HepG2 (cell line): ENCODE results near the gene SNX21. TPM values are rescaled to one million over a fixed set of nuclear protein-coding genes. Genes with fewer than 3 reads are reported as not detected.

Experiments
- CSRNP2 ChIP-seq: sonication (generic); formaldehyde crosslinking; conservative IDR thresholded peaks from 2 replicates; pipeline ENCODE4 v1.8.0; 2022; ENCODE audit warnings: low read depth, missing genetic modification reagents
- EP300 ChIP-seq, 3 experiments: sonication (generic) in 1 of 3; formaldehyde crosslinking in 1 of 3; IDR thresholded peaks; 2 replicates each; pipeline versions ENCODE4 v1.5.1 to v1.6.1; 2011 to 2020; ENCODE audit warnings: low read depth in 2 of 3, low read length in 2 of 3, borderline replicate concordance in 1 of 3, improper control_type of control experiment in 1 of 3, mild to moderate bottlenecking in 1 of 3, missing genetic modification reagents in 1 of 3, moderate library complexity in 1 of 3
- MLLT10 ChIP-seq: sonication (generic); formaldehyde crosslinking; IDR thresholded peaks from 2 replicates; pipeline ENCODE4 v1.4.0; 2020; ENCODE audit warnings: missing genetic modification reagents
- MXD4 ChIP-seq: IDR thresholded peaks from 2 replicates; pipeline ENCODE4 v1.6.1; 2016; ENCODE audit warnings: mild to moderate bottlenecking, missing biosample characterization, missing genetic modification reagents
- NCOA5 ChIP-seq: sonication (generic); formaldehyde crosslinking; IDR thresholded peaks from 2 replicates; pipeline ENCODE4 v1.4.0; 2020; ENCODE audit warnings: missing genetic modification reagents
- NFE2L2 ChIP-seq: fragments of 150-350 bp; IDR thresholded peaks from 2 replicates; pipeline ENCODE4 v1.6.1; 2014; ENCODE audit warnings: low read length
- SIN3A ChIP-seq: IDR thresholded peaks from 2 replicates; pipeline ENCODE4 v1.6.1; 2011; ENCODE audit warnings: low read depth, mild to moderate bottlenecking, control low read depth, low read length, borderline replicate concordance
- ZBTB46 ChIP-seq: sonication (generic); formaldehyde crosslinking; IDR thresholded peaks from 2 replicates; pipeline ENCODE4 v1.4.0; 2020; ENCODE audit warnings: mild to moderate bottlenecking, missing genetic modification reagents, borderline replicate concordance
- ZFP36L1 ChIP-seq: sonication (generic); formaldehyde crosslinking; IDR thresholded peaks from 2 replicates; pipeline ENCODE4 v1.8.0; 2022; ENCODE audit warnings: mild to moderate bottlenecking, missing genetic modification reagents, moderate library complexity
- ZHX2 ChIP-seq, 2 experiments: sonication (generic) in 1 of 2; formaldehyde crosslinking in 1 of 2; IDR thresholded peaks; 2 replicates each; pipeline versions ENCODE4 v1.6.1 to v1.9.0; 2014 to 2022; ENCODE audit warnings: antibody characterized with exemption in 1 of 2, borderline replicate concordance in 1 of 2, inconsistent platforms in 1 of 2, low read depth in 1 of 2, missing genetic modification reagents in 1 of 2
- ZNF337 ChIP-seq: sonication (generic); formaldehyde crosslinking; IDR thresholded peaks from 2 replicates; pipeline ENCODE4 v1.5.1; 2020; ENCODE audit warnings: missing genetic modification reagents, low read depth, mild to moderate bottlenecking, borderline replicate concordance
- ZNF513 ChIP-seq: sonication (generic); formaldehyde crosslinking; conservative IDR thresholded peaks from 2 replicates; pipeline ENCODE4 v1.5.0; 2020; ENCODE audit warnings: missing genetic modification reagents
- ZNF772 ChIP-seq: sonication (generic); formaldehyde crosslinking; IDR thresholded peaks from 2 replicates; pipeline ENCODE4 v1.5.0; 2020; ENCODE audit warnings: mild to moderate bottlenecking, missing genetic modification reagents
- ZNF788 ChIP-seq: sonication (generic); formaldehyde crosslinking; IDR thresholded peaks from 2 replicates; pipeline ENCODE4 v1.5.0; 2020; ENCODE audit warnings: mild to moderate bottlenecking, missing genetic modification reagents, borderline replicate concordance
- polyA plus RNA-seq, 8 experiments: library from polyadenylated mRNA; depleted of rRNA in 3 of 8; stranded (reverse) in 7 of 8; unstranded in 1 of 8; fragments of >200 nt; fragmentation: Illumina TruSeq in 4 of 8; extraction: Trizol in 4 of 8; gene quantifications; 2 replicates each; pipeline versions ENCODE4 v1.2.1 to v1.2.3, GENCODE V29; 2011 to 2016; ENCODE audit warnings: low read depth in 4 of 8, missing spikeins in 1 of 8, mixed read lengths in 1 of 8; ENCODE audit not compliant: insufficient read depth in 1 of 8
- total RNA-seq, 5 experiments: library from RNA; depleted of rRNA; stranded (reverse); fragments of >200 nt; fragmentation: Illumina TruSeq; extraction: Trizol; gene quantifications; 2 replicates each; pipeline ENCODE4 v1.2.3, GENCODE V29; 2016; ENCODE audit warnings: low read depth in 1 of 5

SNX21 gene
- total and polyA plus RNA-seq, 2 of the 13 experiments (the other 11 are each of a cell fraction or from before 2014, with no cell fraction given): 7.7 to 12.8 TPM

GRCh38 chr20:45833883-45834796 is 541 bp downstream of the SNX21 start (continued):
- TF ChIP-seq ZHX2 (IDR thresholded peaks at IDR 0.05; ENCODE audit: low read depth) (no peak; the same call in 1 of the 2 replicates), ZHX2 (CRISPR knock-in tag; IDR thresholded peaks at IDR 0.05; ENCODE audit: borderline replicate concordance) (no peak), ZNF337 (CRISPR knock-in tag) (no peak), CSRNP2 (CRISPR knock-in tag) (0 out of 2 replicates have a peak, but pooled peaks have one; percentile 49), ZNF788 (CRISPR knock-in tag) (peak; percentile 55; the same call in 1 of the 2 replicates), EP300 (IDR thresholded peaks at IDR 0.05; ENCODE audit: low read depth in 2 of 2, low read length in 2 of 2) (0 out of 4 replicates have a peak, but pooled peaks of 1 of the 2 experiments have one; percentile 3), EP300 (CRISPR knock-in tag; IDR thresholded peaks at IDR 0.05; ENCODE audit: borderline replicate concordance) (peak; percentile 38), ZBTB46 (no peak), MLLT10 (CRISPR knock-in tag) (no peak), NFE2L2 (no peak), ZNF513 (0 out of 2 replicates have a peak, but pooled peaks have one; percentile 34), MXD4 (CRISPR knock-in tag) (peak; percentile 58; the same call in 1 of the 2 replicates), ZNF772 (CRISPR knock-in tag) (peak; percentile 78), ZFP36L1 (CRISPR knock-in tag) (peak; percentile 9; the same call in 1 of the 2 replicates), NCOA5 (CRISPR knock-in tag) (no peak), SIN3A (peak; percentile 5; the same call in 1 of the 2 replicates)
